GM21737 (cell line): ENCODE measurements around the gene EEA1.

Experiments used
- ATAC-seq: cut with Tn5 transposase; IDR thresholded peaks from one replicate; pipeline ENCODE4 v1.9.1; 2021; ENCODE audit warnings: mild to moderate bottlenecking, moderate library complexity; ENCODE audit not compliant: unreplicated experiment

The EEA1 gene

DNA sequence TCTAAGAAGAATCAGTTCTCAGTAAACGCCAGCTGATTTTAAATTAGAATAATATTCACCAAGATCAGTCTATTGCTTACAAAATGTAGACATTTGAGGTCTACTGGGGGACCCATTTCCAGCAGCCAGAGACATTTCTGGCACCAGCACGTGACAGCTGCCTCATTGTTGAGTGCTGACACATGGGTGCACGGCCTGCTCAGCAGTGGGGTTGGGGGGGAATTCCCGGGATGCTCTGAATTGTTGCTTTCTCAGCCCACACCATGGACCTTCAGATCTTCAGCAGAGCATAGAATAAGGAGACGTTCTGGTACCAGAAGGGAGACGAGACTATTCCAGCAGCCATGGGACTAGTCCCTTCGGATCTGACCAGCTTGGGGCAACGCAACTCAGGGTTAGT lies 208.0 kb downstream of the EEA1 start:
- no peak for ATAC-seq
